Kidney tubule cell (primary cell): ENCODE measurements around the gene CEP120.
"Not testable (repeated sequence)": the region's sequence is repeated elsewhere in the genome, so short reads cannot be mapped to it uniquely, and the experiment has no call there.

Experiments used
- DNase-seq: peaks from one replicate; pipeline ENCODE4 v3.0.0-alpha.2; 2018; ENCODE audit warnings: low spot score

The CEP120 gene

GRCh38 chr5:123423278-123424149, at the start of gene CEP120:
Gene CEP120, minus strand, starts transcription at chr5:123423403. Its CDS starts 405 bp downstream, at chr5:123422998.
- peak; percentile 100 for DNase-seq

GRCh38 chr5:123472150-123472924, 49.1 kb upstream of the CEP120 start:
- DNase-seq: no peak

- no peak for DNase-seq
Observed at GRCh38 chr5:123471385-123471784, 48.2 kb upstream of the CEP120 start.

- DNase-seq: not testable (repeated sequence)
Observed at GRCh38 chr5:123466839-123467238, 43.6 kb upstream of the CEP120 start.

- peak; percentile 86 for DNase-seq
Observed at GRCh38 chr5:123460296-123460729, 37.1 kb upstream of the CEP120 start.

- not testable (repeated sequence) for DNase-seq
Observed at GRCh38 chr5:123458994-123459393, 35.8 kb upstream of the CEP120 start.

GRCh38 chr5:123456242-123456641, 33.0 kb upstream of the CEP120 start:
- no peak for DNase-seq

- no peak for DNase-seq
Observed at GRCh38 chr5:123455640-123456039, 32.4 kb upstream of the CEP120 start.

GRCh38 chr5:123455095-123455494, 31.9 kb upstream of the CEP120 start:
- DNase-seq: no peak

- DNase-seq: no peak
Observed at GRCh38 chr5:123454259-123454911, 31.2 kb upstream of the CEP120 start.

GRCh38 chr5:123452401-123452800, 29.2 kb upstream of the CEP120 start:
- DNase-seq: no peak

- no peak for DNase-seq
Observed at GRCh38 chr5:123451047-123451446, 27.8 kb upstream of the CEP120 start.

GRCh38 chr5:123450640-123451039, 27.4 kb upstream of the CEP120 start:
- no peak for DNase-seq

- no peak for DNase-seq
Observed at GRCh38 chr5:123450114-123450513, 26.9 kb upstream of the CEP120 start.

GRCh38 chr5:123449424-123449974, 26.3 kb upstream of the CEP120 start:
- no peak for DNase-seq

- DNase-seq: no peak
Observed at GRCh38 chr5:123448743-123449142, 25.5 kb upstream of the CEP120 start.

- no peak for DNase-seq
Observed at GRCh38 chr5:123448017-123448617, 24.9 kb upstream of the CEP120 start.

- DNase-seq: peak; percentile 52
Observed at GRCh38 chr5:123444016-123444415, 20.8 kb upstream of the CEP120 start.

- DNase-seq: no peak
Observed at GRCh38 chr5:123441408-123441807, 18.2 kb upstream of the CEP120 start.

- DNase-seq: no peak
Observed at GRCh38 chr5:123440456-123441181, 17.4 kb upstream of the CEP120 start.

GRCh38 chr5:123439709-123440108, 16.5 kb upstream of the CEP120 start:
- no peak for DNase-seq
